NCI-H748 (cell line): ENCODE results near the gene ASPN.

Experiments used
- DNase-seq: peaks from one replicate; lab custom pipeline; 2025; ENCODE audit not compliant: unreplicated experiment; lab: John Stamatoyannopoulos, UW

Gene ASPN

DNA sequence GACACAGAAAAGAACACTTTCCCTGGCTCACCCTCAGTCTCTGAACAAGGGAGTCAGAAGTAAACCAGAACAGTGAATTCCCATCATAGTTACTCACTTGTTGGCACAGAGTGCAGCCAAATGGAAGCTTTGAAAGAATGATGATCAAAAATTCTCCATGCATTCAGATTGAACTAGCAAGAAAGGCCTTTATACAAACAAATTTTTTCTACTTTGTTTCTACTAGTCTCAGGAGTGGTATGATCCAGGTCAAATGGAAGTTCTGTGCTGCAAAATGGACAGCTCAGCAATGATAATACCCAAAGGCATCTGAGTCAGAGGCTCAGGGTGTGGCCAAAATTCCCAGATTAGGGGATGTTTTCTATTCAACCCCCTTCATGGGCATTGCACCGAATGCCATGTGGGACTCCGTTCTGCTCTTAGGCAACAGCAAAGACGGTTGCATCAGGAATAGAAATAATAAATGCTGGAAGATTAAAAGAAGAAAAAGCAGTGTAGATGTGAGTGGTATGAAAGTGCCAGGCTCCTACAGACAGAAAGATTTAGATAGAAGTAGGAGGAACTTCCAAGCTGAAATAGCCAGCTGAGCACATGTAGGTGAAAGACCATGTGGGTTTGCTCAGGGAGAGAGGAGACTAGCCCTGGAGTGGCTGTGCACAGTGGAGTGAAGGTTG is 24.0 kb upstream of the ASPN start:
- DNase-seq, result no peak

DNA sequence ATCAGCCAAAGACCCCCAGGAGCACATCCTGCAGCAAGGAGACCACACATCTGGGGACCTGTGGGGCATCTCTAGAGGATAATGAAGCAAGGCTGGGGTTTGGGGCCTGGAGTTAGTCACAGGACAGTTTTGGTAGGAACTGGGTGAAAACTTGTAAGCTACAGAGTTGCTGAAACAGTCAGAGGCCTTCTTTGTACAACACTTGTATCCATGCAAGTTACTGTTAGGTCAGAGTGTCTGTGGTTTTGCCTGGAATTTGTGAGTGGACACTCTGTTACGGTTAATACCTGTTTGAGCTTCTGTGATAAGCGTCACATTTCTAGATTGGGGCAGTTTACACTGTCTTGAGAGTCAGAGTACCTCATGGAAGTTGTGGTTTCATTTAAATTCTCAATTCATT is 22.6 kb upstream of the ASPN start:
- DNase-seq, result no peak

DNA sequence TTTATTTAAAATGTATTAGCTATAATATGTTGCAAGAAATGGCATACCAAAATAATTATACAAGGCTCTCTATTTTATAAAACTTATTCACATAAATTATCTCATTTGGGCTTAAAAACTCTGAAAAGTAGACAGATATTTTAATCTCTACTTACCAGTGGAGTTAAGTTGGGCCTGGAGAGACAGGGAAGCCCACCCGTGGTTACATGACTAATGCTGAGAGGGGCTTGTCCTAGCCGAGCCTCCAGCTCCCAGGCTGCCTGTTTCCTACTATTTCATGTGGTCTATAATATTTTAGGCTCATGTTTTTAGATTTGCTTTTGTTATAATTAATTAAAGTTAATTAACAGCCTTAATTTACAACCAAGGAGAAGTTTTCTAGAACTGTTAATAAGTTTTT is 20.9 kb upstream of the ASPN start:
- no peak for DNase-seq

DNA sequence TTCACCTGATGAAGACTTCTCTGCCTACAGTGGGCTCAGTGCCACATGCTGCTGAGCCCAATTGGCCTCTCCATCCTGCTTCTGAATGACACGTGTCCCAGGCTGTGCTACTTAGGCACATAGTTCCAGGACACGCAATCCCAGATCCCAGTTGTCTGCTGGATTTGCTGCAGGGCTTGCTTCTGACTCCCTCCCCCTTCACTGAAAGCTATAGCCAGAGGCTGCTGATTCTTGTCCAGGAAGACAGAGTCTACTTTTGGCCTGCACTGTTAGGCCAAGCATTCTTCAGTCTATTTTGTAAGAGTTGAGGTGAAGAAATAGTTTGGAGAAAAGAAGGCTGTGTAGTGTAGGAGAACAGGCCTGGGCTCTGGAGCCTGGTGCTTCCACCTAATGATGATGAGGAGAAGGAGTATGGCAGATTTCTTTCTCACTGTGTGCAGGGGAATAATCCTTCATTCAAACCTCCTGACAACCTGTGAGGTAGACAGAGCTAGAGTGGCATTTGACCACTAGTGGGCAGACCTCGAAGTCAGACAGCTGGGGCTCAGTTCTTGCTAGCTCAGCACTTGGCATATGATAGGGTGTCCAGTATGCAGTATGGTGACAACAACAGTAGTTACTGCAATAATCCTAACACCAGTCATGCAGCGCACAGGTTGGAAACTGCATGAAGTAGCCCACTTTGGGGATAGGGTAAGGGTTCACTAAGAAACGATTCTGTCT is 19.5 kb upstream of the ASPN start:
- DNase-seq, result peak; percentile 33

DNA sequence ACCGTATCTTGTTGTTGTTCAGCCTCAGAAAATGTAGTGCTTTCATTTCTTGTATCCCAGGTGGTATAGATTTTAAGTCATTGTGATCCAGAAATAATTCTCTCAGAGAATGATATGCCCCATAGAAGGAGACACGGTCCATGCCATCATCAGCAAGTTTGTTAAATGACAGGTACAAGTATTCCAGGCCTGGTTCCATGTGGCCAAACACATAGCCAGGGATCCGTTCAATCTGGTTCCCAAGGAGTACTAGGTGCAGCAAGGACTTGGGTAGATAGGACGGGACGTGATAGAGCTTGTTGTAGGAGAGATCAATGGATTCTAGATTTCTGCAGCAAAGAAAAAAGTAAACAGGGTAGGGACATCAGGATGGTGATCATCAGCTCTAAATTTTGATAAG is 18.4 kb upstream of the ASPN start:
- no peak for DNase-seq

DNA sequence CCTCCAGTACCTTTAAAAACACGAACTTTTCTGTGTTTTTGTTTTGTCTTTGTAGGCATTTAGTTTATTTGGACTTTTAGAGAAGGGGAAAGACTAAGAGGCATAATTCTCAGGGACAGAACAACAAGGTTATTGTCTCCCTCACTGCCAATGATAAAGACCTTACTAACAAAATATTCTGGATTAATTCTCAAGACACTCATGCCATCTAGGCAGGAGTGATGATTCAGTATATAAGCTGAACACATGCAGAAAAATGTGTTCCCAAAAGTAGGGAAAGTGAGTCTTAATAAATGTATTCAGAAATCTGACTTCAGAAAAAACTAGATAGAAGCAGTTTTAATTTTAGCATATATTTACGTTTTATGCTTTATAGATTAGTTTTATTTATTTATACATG is 17.4 kb upstream of the ASPN start:
- DNase-seq, result no peak

DNA sequence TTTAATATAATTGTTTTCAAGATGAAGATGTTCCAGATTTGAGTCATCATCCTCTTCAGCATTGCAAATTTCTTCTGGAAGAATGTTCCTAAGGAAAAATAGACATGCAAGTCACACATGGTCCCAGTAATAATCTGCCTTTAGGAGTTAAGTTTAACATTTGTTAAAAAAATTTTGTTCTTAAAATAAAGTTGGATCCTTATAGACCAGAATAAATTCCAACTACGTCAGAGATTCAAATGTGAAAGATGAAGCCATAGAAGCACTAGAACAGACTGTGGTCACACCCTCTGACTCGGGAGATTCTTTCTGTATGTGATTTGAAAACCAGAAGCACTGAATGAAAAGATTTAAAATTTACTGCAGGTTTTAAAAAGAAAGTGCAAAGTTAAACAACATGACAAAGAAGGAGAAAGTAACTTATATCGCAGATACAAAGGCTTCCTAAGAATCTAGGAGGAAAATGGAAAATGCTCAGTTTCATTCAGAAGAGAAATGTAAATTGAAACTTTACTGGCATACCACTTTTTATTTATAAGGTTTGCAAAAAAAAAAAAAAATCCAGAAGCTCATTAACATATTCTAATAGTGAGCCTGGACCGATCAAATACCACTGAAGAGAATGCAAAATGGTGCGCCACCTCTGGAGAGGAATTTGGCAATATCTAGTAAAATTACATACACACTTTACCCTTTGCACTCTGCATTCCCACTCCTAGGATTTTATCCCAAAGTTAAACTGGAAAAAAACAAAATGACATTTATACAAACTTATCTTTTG is 14.3 kb upstream of the ASPN start:
- no peak for DNase-seq

DNA sequence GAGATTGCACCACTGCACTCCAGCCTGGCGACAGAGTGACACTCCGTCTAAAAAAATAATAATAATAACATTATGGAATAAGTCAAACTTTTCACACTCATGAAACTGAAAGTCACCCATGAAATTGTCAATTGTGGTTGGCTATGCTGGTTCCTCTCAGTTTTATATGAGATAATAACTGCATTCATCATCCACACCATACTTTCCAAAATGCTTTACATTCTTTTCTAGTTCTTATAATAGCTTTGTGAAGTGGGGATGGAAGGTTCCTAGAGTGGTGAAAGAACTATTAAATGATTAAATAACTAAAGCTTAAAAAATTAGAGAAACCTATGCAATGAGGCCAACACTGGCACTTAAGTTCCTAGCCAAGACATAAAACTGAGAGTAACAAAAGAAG is 12.6 kb upstream of the ASPN start:
- no peak for DNase-seq

DNA sequence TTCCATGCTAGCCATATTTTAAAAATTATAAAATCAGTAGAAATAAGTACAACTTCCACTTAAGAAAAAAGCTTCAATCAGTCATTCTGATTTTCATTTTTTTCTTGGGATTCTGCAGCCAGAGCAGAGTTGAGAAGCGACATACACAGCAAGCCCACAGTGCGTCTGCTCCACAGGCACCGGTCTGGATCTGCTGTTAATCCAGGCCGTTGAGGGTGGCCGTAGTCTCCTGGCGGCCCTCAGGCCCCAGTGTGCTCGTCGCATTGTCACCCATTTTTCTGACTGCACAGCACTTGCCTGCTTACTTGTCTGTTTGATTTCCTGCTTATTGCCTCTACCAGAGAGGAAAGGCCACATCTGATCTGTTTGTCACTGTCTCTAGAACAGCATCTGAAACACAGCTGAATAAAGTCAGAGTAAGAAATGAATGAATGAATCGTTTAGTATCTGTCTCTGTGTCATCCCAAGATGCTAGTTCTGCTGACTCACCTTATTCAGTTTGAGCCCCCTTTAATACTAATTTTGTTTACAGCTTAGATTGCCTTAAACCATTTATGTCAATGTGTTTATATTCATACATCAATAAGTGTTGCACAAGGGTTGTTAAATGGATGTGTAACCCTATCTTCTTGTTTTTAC is 11.6 kb upstream of the ASPN start:
- DNase-seq, result no peak

DNA sequence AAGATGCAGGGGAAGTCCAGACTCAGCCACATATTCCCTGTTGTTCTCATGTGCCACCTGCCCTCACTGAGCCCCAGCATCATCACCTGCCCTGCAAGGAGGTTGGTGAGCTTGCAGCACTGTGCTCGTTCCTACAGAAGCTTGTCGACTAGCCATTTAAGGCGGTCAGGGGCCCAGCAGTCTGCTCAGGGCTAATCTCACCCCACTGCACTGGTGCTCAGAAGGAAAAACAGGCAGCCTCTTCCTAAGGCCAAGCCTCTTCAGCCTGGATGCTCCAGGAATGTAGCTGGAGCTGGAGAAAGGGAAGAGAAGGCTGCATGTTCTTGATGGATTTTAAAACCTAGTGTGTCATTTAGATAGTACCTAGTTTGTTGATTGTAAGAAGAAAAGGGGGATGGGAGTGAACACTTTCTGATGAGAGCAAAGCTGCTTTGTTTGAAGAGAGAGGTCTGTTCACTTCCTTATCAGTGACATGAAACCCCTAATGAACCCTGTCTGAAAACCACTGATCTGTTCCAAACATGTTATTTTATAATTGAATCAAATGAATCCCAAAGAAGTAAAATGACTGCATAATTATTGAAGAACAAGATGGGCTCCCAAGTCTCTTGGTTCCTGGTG is 10.6 kb upstream of the ASPN start:
- no peak for DNase-seq

DNA sequence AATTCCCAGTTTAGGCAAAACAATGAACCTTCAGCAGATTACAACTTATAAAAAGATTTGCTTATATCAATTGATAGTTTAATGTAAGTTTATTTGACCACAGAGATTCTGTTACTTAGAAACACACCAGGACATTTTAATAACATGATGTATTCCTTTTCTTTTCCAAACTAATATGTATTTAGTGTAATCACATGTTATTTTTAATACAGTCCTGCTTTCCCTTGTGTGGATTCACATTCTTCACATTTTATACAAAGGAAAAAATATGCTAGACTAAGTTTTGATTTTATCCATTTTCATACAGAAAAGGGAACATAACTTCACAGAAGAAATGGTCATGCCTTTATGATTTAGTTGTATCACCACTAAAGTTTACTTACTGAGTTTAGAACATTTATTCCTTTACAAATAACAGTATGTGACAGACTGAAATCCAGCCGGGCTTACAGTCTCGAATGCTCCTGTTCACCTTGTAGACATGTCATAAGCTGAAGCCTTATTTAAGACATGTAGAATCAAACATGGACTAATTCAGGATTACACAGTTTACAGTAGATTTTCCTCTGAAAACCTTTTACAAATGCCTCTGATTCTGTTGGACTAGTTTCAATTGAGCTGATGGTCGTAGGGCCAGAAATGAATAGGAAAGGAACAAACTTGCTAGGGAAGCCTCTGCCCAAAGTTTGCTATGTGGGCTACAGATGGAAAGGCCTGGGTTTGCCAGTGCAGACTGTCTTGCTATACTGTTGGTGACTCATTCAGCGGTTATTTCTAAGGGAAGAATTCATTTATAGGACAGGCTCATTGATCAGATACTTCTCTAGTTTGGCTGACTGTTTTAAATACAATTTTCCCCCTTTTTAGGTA is 6.6 kb upstream of the ASPN start:
- no peak for DNase-seq

DNA sequence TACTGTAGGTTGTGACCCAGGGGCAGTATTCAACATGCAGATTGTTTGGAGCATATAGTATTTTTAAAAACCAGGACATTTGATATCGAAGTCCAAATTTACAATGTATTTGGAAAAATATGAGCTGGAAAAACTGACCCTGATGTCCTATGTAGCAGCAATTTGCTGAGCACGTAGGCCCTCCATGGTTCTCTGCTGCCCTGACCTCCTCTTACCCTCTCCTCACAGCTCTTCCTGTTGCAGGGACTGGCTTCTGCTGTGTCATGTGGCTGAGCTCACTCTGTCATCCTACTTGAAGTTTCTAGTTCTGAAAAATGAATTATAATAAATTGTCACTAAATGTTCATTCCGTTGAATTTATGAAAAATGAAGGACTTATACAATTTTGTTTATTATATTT is 4.1 kb upstream of the ASPN start:
- DNase-seq, result no peak

DNA sequence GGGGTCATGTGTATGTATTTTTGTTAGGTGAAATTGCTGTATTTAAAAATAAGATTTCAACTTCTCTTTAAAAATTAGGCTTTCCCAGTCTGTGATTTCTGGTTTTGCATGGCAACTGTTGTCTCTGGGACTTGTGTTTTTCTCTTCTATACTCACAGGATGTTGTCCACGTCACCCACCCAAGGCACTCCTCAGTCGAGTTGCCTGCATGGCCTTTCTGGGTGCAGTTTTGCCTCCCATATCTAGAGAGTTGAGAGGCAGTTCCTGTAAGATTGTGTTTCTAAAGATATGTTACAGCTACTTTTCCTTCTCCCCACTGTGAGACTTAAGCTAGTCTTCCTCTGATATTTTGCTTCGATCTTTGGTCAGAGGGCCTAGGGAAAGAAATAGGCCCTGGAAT is 2.3 kb upstream of the ASPN start:
- no peak for DNase-seq

DNA sequence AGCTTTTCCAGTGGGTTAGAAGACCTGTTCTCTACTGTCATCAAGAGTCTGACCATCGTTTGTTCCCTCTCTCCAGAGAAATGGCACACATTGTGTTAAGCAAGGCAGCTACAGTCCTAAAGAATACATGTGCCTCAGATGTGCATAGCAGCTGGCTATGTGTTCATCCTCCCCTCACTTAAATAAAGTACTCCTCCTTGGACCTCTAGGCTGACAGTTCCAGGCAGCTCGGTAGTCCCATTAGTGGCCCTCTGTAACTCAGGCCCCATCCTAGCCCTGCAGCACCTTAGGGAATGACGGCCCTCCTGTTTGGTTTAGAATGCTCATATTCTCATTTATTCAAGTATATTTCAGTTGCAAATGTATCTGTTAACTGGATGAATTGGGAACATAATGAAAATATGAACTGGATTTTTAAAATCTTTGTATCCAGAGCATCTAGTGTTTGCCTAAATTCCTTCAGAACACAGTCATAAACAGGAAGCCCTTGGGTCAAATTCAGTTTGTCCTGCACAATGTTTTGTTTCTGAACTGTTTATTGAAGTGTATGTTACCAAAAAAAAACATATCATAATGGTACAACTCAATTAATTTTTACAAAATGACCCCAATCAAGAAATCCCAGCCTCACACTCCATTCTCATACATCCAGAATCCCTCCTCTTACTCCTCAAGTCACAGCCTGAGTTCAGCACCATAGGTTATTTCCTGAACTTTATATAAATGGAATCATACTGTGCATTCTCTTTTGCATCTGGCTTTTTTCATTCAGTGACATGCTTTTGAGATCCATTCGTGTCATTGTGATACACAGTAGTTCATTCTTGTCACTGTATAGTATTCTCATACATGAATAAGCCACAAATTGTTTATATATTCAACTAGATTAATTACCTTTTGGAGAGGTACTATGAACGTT is 1.6 kb upstream of the ASPN start:
- DNase-seq, result no peak

DNA sequence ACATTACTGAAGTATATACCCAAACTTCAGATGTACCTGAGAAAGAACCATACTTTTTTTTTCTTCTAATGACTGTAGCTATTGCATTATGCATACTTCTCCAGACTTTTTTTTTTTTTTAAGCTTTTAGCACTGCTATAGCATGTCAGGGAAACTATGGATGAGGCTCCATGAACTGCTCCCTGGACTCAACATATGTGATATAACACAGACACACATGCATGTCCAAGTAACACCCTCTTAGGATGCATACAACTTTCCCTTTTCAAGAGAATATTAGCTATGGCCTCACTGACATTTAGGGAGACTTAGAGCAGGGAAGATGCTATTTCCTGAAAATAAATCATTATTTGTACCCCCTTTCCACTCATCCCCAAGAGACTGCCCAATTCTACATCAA is 499 bp upstream of the ASPN start:
- DNase-seq, result no peak

DNA sequence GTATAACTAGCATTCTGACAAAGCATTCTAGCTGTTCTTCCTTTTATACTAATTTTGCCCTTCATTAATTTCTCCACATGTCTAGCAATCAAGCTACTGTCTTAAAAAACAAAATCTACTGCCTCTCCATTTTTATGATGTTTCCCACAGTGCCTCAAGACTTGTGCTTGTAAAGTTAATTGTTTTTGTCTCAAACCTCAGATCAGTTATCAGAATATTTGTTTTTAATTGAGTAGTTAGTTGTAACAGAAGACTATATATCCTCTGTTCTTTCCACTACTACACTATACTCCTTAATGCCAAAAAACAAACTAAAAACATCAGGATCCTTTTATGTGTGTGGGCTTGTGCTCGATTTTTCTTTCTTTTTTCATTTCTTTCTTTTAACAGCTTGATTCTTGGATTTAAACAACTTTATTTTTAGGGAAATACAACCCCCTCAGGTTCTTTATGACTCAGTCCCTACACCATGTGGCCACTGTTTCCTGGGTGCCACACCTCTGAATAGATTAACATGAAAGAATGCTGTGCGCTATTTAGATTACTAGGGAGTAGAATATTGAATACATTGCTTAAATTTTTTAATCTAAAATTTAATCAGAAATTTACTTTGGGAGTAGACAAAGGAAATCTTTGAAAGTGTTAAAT is 1.2 kb downstream of the ASPN start:
- no peak for DNase-seq

DNA sequence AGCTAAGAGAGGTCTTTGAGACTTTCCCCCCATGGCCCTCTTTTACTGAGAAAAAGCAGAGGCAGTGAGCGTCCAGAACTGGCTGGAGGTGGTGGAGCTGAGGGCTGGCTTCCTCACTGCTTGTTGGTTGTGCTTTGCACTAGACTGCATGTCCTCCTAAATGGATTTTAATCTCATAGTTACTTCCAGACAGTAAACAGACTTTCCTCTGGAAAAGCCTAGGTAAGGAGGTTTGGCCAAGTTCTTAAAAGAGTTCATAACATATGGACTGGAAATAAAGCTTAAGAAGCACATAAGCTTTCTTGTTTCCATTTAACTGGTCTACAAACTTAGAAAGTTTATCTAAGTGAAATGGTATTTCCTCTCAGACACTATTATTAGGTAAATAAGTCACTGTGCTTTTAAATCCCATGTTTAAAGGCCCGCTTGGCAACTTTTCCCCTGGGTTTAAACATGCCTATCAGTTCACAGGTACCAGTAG is 2.0 kb downstream of the ASPN start:
- DNase-seq, result no peak

DNA sequence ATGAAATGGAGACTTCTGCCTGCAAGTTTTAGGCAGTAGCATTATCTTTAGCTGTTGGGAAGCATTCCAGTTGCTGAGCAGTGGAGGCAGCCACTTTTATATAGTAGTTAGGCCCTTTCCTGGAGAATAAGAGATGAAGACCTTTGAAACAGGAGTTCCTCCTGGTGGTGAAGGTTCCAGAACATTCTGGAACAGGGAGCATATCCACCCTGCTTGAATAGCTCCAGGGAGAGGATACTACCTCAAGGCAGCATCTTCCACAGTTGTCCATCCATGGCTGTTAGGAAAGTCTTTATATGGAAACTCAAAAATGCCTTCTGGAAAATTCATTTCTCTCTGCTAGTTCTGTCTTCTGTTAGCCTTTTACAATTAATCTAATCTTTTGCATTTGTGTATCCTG is 3.0 kb downstream of the ASPN start:
- no peak for DNase-seq

DNA sequence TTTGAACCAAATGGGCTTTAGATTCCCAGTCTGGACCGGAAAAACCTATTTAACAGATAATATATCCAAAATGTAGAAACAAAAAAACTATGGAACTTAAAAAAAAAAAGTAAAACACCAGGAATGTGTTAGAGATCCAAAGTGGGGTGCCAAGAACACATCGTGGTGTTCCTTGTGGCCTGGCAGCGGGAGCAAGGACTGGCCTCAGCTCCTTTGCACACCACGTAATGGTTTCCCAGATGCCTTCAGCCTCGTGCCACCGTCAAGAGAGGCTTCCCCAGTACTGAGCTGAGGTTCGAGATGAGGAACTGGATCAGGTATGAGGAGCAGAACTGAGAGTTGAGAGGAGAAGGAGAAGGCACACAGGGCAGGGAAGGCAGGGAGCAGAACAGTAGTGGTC is 3.5 kb downstream of the ASPN start:
- no peak for DNase-seq
